ENCODE measurements around the gene ATXN1.

GRCh38 chr6:16698162-16698533, 63.1 kb downstream of the ATXN1 start:
- TF ChIP-seq, protein P1, sequence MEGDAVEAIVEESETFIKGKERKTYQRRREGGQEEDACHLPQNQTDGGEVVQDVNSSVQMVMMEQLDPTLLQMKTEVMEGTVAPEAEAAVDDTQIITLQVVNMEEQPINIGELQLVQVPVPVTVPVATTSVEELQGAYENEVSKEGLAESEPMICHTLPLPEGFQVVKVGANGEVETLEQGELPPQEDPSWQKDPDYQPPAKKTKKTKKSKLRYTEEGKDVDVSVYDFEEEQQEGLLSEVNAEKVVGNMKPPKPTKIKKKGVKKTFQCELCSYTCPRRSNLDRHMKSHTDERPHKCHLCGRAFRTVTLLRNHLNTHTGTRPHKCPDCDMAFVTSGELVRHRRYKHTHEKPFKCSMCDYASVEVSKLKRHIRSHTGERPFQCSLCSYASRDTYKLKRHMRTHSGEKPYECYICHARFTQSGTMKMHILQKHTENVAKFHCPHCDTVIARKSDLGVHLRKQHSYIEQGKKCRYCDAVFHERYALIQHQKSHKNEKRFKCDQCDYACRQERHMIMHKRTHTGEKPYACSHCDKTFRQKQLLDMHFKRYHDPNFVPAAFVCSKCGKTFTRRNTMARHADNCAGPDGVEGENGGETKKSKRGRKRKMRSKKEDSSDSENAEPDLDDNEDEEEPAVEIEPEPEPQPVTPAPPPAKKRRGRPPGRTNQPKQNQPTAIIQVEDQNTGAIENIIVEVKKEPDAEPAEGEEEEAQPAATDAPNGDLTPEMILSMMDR (IDR thresholded peaks at IDR 0.05), result no peak
- TF ChIP-seq POLR2A (IDR thresholded peaks at IDR 0.05; ENCODE audit: low read depth), result no peak
- no peak for TF ChIP-seq POLR2AphosphoS5 (IDR thresholded peaks at IDR 0.05)
